ENCODE data around the gene TBPL2. TPM values are rescaled to one million over a fixed set of nuclear protein-coding genes. Genes with fewer than 3 reads are reported as not detected.

Gene TBPL2
- total and polyA plus RNA-seq, 2 experiments from 2014 or later: 0.23 to 0.27 TPM

GRCh38 chr14:55381561-55381960 lies 58.9 kb downstream of the TBPL2 start:
- Histone ChIP-seq H3K36me3 (replicated peaks; ENCODE audit: insufficient read depth, low read depth) (no peaks in the 10 kb centered on the region), H3K79me2 (no peaks in the 10 kb centered on the region), H3K9me2 (replicated peaks; ENCODE audit: insufficient read depth) (no peaks in the 10 kb centered on the region), H3K4me2 (no peak overlapping the region), H3K27ac (peak overlapping the region; percentile 95), H3K27me3 (no peaks in the 10 kb centered on the region), H4K20me1 (ENCODE audit: insufficient read depth, poor library complexity, severe bottlenecking) (no peaks in the 10 kb centered on the region), H3K9me3 (ENCODE audit: low read depth) (no peaks in the 10 kb centered on the region), H3K4me1 (ENCODE audit: insufficient read depth) (no peaks in the 10 kb centered on the region), H2AFZ (no peak overlapping the region), H3K4me3 (no peak overlapping the region)
- TF ChIP-seq CTCF (IDR thresholded peaks at IDR 0.05; ENCODE audit: poor library complexity) (no peak), EZH2 (IDR thresholded peaks at IDR 0.05; ENCODE audit: borderline replicate concordance) (no peak), EZH2phosphoT487 (IDR thresholded peaks at IDR 0.05; ENCODE audit: low read depth, severe bottlenecking, unreplicated experiment) (no peak)
- DNase-seq (ENCODE audit: low spot score): no peak
- WGBS (ENCODE audit: low lambda C conversion rate, missing lambda C conversion rate): 78% methylated on average over 2 of the region's 2 CpGs

GRCh38 chr14:55381040-55381439 lies 59.4 kb downstream of the TBPL2 start:
- no peaks in the 10 kb centered on the region for H3K36me3 ChIP-seq (replicated peaks; ENCODE audit: insufficient read depth, low read depth)

DNA sequence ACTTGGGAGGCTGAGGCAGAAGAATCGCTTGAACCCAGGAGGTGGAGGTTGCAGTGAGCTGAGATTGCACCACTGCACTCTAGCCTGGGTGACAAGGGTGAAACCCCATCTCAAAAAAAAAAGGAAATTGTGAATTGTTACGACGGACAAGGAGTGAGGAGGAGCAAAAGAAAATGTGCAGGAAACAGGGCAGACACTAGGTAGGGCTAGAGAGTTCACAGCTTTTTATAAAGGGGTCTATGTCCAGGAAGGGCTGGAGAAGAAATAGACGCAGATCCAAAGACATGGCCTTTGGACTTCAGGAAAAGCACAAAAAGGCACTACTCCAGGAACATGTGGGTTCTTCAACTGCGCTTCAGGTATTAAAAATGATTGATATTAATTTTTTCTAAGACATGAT lies 63.2 kb downstream of the TBPL2 start:
- TF ChIP-seq EZH2phosphoT487 (IDR thresholded peaks at IDR 0.05; ENCODE audit: low read depth, severe bottlenecking, unreplicated experiment): no peak
- TF ChIP-seq CTCF (IDR thresholded peaks at IDR 0.05; ENCODE audit: poor library complexity): no peak
- TF ChIP-seq EZH2 (IDR thresholded peaks at IDR 0.05; ENCODE audit: borderline replicate concordance): no peak
- Histone ChIP-seq H3K4me2 (no peak overlapping the region), H3K79me2 (no peaks in the 10 kb centered on the region), H3K9me3 (ENCODE audit: low read depth) (no peaks in the 10 kb centered on the region), H3K4me1 (ENCODE audit: insufficient read depth) (no peaks in the 10 kb centered on the region), H3K36me3 (replicated peaks; ENCODE audit: insufficient read depth, low read depth) (no peaks in the 10 kb centered on the region), H4K20me1 (ENCODE audit: insufficient read depth, poor library complexity, severe bottlenecking) (no peaks in the 10 kb centered on the region), H3K4me3 (no peak overlapping the region), H2AFZ (no peak overlapping the region), H3K9me2 (replicated peaks; ENCODE audit: insufficient read depth) (no peaks in the 10 kb centered on the region), H3K27me3 (no peaks in the 10 kb centered on the region), H3K27ac (no peak overlapping the region)
- DNase-seq (ENCODE audit: low spot score): no peak
- WGBS (ENCODE audit: low lambda C conversion rate, missing lambda C conversion rate): 97% methylated on average over 5 of the region's 5 CpGs

More at GRCh38 chr14:55381040-55381439, 59.4 kb downstream of the TBPL2 start:
- H3K4me2 ChIP-seq: no peak overlapping the region
- no peak overlapping the region for H3K4me3 ChIP-seq
- no peaks in the 10 kb centered on the region for H3K27me3 ChIP-seq
- H3K27ac ChIP-seq: peak overlapping the region; percentile 95
- no peaks in the 10 kb centered on the region for H3K79me2 ChIP-seq
- peak; percentile 27 for DNase-seq (ENCODE audit: low spot score)
- H4K20me1 ChIP-seq (ENCODE audit: insufficient read depth, poor library complexity, severe bottlenecking): no peaks in the 10 kb centered on the region
- TF ChIP-seq CTCF (IDR thresholded peaks at IDR 0.05; ENCODE audit: poor library complexity) (no peak), EZH2phosphoT487 (IDR thresholded peaks at IDR 0.05; ENCODE audit: low read depth, severe bottlenecking, unreplicated experiment) (no peak), EZH2 (IDR thresholded peaks at IDR 0.05; ENCODE audit: borderline replicate concordance) (no peak)
- H3K9me3 ChIP-seq (ENCODE audit: low read depth): no peaks in the 10 kb centered on the region
- H3K9me2 ChIP-seq (replicated peaks; ENCODE audit: insufficient read depth): no peaks in the 10 kb centered on the region
- WGBS (ENCODE audit: low lambda C conversion rate, missing lambda C conversion rate): 80% methylated on average over 5 of the region's 5 CpGs
- no peaks in the 10 kb centered on the region for H3K4me1 ChIP-seq (ENCODE audit: insufficient read depth)
- H2AFZ ChIP-seq: no peak overlapping the region

DNA sequence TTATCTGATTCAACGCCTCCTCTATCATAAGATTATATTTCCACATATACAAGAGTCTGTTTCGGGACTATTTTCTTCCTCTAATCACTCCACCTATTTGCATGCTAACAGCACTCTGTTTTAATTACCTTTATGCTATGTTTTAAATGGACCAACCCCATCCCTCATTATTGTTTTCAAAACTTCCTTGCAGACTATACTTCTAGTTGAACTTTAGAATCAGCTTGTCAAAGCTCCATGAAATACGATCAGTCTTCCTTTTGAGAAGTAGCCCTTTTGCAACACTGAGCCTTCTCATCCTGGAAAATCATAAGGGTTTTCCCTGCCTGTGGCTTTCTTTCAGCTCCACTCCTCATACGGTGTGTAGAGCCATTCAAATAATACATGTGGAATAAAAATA lies 65.6 kb downstream of the TBPL2 start:
- no peaks in the 10 kb centered on the region for H3K4me1 ChIP-seq (ENCODE audit: insufficient read depth)
- H2AFZ ChIP-seq: no peak overlapping the region
- H3K9me3 ChIP-seq (ENCODE audit: low read depth): no peaks in the 10 kb centered on the region
- peak overlapping the region; percentile 24 for H3K27ac ChIP-seq
- no peaks in the 10 kb centered on the region for H4K20me1 ChIP-seq (ENCODE audit: insufficient read depth, poor library complexity, severe bottlenecking)
- no peak overlapping the region for H3K4me3 ChIP-seq
- no peaks in the 10 kb centered on the region for H3K79me2 ChIP-seq
- no peaks in the 10 kb centered on the region for H3K36me3 ChIP-seq (replicated peaks; ENCODE audit: insufficient read depth, low read depth)
- WGBS (ENCODE audit: low lambda C conversion rate, missing lambda C conversion rate): 98% methylated on average over 4 of the region's 4 CpGs
- TF ChIP-seq EZH2phosphoT487 (IDR thresholded peaks at IDR 0.05; ENCODE audit: low read depth, severe bottlenecking, unreplicated experiment): no peak
- TF ChIP-seq EZH2 (IDR thresholded peaks at IDR 0.05; ENCODE audit: borderline replicate concordance): no peak
- TF ChIP-seq CTCF (IDR thresholded peaks at IDR 0.05; ENCODE audit: poor library complexity): no peak
- no peak overlapping the region for H3K4me2 ChIP-seq
- H3K9me2 ChIP-seq (replicated peaks; ENCODE audit: insufficient read depth): no peaks in the 10 kb centered on the region
- H3K27me3 ChIP-seq: no peaks in the 10 kb centered on the region
- DNase-seq (ENCODE audit: low spot score): no peak
